ENCODE data around the gene MORC2.
A peak's percentile ranks its signal among the peaks of the same experiment; 100 is the strongest.

The MORC2 gene

DNA sequence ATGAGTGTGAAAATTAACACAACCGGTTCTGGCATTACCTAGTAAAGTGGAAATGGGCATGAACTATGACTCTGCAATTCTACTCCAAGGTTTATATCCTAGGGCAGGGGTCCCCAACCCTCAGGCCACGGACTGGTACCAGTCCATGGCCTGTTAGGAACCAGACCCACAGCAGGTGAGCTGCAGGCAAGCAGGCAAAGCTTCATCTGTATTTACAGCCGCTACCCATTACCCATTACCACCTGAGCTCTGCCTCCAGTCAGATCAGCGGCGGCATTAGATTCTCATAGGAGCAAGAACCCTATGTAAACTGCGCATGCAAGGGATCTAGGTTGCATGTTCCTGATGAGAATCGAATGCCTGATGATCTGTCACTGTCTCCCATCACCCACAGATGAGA lies 49.8 kb downstream of the MORC2 start:
- no peak for ATAC-seq

- ATAC-seq, result no peak
Observed at GRCh38 chr22:30910358-30910757, 58.2 kb downstream of the MORC2 start.

GRCh38 chr22:30909306-30909705 lies 59.3 kb downstream of the MORC2 start:
- ATAC-seq, result no peak

- no peak for ATAC-seq
Observed at GRCh38 chr22:30908051-30908461, 60.5 kb downstream of the MORC2 start.

DNA sequence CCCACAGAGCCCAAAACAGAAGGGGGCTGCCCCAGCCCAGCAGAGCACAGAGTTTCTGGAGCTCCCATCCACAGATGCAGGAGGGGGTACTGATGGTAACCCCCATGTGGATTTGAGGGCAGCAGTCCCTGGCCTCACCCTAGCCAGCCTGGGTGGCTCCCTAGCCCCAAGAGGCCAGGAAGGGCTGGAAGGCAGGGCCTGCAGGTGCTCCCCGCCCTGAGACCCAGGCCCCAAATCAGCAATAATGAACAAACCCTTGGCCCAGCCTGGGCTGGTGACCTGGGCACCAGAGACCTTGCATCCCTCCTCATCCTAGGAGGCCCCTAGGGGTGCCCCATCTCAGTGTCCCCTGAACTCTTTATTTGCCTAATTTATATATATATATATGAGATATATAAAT lies 61.6 kb downstream of the MORC2 start:
- no peak for ATAC-seq

DNA sequence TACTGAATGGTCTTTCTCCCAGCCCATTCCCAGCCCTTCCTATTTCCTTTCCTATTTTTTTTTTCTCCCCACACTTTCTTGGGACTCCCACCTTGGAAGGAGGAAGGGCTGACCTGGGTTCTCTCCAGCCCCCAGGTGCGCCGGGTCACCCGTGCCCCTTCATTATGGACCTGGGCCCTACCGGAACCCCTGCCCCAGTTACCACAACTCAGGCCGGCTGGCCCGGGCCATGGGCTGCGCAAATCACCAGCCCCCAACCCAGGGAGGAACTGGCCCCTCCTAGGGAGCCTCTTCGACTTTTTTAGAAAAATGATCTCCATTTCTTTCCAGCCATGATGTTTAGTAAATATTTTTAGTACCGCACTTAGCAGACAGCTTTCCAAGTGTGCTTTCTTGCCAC lies 62.2 kb downstream of the MORC2 start:
- no peak for ATAC-seq

DNA sequence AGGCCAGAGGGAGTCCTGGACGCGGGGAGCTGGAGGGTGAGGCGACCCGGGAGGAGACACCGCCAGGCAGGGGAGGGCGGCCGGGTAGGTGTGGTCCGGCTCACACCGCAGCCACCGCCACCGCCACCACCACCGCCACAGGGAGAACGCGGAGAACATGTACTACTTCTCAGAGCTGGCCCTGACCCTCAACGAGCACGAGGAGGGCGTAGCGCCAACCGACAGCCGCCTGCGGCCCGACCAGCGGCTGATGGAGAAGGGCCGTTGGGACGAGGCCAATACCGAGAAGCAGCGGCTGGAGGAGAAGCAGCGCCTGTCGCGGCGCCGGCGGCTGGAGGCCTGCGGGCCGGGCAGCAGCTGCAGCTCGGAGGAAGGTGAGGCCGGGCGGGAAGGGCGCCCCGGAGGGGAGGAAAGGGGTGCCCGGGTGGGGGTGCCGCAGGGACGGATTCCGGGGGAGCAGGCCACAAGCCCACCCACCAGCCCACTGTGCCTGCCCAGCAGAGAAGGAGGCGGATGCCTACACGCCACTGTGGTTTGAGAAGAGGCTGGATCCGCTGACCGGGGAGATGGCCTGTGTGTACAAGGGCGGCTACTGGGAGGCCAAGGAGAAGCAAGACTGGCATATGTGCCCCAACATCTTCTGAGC lies 62.8 kb downstream of the MORC2 start:
- ATAC-seq, result no peak

DNA sequence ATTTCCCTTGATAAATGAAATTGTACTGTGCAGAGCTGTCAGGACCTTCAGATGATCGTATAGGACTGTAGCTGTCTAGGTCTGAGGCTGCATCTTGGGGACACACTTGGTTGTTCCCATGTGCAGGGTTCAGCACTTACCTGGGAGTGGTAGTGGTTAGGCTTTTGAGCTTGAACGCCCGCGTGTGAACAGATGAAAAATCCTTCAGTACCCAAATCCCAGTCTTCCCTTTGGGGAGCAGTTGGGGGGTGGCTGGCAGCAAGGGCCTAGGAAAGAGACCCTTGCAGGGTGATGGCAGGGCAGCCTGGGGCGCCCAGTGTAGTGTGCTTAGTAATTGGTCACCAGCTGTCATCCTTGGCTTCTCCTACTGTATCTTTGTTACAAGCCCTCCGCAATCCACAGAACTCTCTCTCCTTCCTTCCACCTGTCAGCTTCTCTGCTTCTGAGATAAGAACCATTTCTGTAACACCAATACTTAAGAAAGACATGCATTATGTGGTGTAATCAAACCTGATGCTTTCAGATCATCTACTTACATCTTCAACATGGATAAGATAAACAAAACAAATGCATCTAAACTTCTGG lies 64.6 kb downstream of the MORC2 start:
- ATAC-seq, result no peak

DNA sequence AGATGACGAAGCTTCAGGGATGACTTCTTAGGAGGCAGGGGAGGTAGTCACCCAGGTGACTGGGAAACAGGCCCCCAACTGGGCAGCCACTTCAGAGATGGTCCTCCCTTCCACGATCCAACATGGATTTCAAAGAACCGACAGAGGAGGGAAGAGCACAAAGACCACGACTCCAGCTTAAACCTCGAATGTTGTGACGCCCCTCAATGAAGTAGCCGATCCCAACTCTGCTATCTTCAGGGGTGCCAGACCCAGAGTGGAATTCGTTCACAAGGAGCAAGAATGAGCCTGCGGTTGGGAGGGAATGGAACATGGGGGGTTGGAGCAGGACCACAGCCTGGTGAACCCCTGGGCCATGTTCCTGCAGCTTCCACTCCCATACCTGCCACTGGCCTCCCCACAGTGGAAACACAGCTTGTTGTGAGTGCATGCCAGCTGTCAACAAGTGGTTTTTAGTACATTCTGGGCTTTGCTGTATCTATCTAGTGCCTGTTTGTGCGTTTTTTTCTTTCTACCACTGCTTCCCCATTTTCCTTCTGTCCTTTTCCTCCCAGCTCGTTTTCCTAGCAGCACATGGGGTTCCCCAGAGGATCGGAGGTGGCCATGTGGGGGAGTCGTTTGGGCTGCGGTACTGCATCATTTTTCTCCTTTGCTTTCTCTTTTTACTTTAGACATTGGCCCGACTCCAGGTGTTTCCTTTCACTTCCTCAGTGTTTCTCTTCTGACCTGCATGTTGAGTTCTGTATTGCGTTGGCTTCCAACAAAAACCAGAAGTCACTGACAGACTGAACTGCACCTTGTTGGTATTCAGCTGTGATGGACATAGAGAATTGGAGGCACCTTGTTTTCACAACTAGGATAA lies 65.8 kb downstream of the MORC2 start:
- ATAC-seq, result no peak

- no peak for ATAC-seq
Observed at GRCh38 chr22:30894371-30894740, 74.2 kb downstream of the MORC2 start.

- ATAC-seq, result peak in 1 of 2 donors; percentile 7
Observed at GRCh38 chr22:30893434-30894370, 74.9 kb downstream of the MORC2 start.

- no peak for ATAC-seq
Observed at GRCh38 chr22:30892731-30893221, 75.8 kb downstream of the MORC2 start.

GRCh38 chr22:30892286-30892685 lies 76.3 kb downstream of the MORC2 start:
- no peak for ATAC-seq

- ATAC-seq, result no peak
Observed at GRCh38 chr22:30891781-30892180, 76.8 kb downstream of the MORC2 start.

DNA sequence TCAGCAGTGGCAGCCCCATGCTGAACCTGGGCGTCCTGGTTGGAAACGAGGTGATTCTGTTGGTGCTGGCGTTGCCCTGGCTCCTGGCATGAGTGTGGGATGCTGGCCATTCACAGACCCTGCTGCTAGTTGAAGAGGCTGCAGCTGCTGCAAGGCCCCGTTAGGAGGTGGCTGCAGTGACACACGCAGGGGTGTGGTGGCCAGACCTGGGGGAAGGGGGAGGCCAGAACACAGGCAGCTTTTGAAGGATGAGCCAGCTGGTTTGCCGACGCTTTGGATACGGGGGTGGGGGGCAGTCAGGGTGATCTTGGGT lies 77.2 kb downstream of the MORC2 start:
- ATAC-seq, result no peak

- peak in 1 of 2 donors; percentile 45 for ATAC-seq
Observed at GRCh38 chr22:30890686-30891442, 77.7 kb downstream of the MORC2 start.

DNA sequence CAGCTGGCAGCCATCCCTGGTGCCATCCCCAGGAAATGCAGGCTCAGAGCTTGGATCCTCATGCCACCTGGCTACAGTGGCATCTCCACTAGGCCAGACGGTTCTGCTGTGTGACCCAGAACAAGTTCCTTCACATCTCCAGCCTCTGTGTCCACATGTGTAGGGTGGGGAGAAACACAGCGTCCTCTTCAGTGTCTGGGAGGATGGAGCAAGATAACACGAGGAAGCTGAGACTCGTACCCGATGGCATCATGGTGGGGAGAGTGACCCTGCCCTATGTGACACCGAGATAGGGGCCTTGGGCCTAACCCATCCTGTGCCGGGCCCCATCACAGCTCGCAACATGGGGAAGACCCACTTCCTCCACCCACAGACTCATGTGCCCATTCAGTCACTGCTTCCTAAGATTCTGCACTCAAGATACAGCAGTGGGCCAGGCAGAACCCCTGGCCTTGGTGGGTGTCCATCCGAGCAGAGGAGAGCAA lies 78.5 kb downstream of the MORC2 start:
- ATAC-seq, result no peak

- ATAC-seq, result no peak
Observed at GRCh38 chr22:30889268-30889995, 79.1 kb downstream of the MORC2 start.

DNA sequence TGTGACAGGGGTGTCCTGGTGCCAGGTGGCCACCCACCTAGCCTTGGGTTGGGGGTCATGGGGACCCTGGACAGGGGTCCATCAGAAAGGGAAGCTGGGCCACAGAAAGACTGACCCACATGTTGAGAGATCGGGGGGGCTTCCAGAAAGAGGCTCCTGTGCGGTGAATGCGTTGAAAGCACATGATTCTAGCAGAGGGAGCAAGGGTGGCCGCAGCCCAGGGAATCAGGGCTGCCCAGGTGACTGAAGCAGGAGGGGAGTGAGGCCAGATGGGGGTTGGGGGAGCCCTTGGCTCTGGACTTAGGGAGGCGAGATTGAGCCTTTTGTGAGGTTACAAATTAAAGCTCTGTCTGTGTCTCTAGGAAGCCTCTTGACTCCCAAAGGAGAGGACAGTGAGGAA lies 80.7 kb downstream of the MORC2 start:
- no peak for ATAC-seq

GRCh38 chr22:30887453-30887852 lies 81.1 kb downstream of the MORC2 start:
- no peak for ATAC-seq

- no peak for ATAC-seq
Observed at GRCh38 chr22:30885591-30885990, 83.0 kb downstream of the MORC2 start.
